ENCODE measurements around the gene DCLK1.

DNA sequence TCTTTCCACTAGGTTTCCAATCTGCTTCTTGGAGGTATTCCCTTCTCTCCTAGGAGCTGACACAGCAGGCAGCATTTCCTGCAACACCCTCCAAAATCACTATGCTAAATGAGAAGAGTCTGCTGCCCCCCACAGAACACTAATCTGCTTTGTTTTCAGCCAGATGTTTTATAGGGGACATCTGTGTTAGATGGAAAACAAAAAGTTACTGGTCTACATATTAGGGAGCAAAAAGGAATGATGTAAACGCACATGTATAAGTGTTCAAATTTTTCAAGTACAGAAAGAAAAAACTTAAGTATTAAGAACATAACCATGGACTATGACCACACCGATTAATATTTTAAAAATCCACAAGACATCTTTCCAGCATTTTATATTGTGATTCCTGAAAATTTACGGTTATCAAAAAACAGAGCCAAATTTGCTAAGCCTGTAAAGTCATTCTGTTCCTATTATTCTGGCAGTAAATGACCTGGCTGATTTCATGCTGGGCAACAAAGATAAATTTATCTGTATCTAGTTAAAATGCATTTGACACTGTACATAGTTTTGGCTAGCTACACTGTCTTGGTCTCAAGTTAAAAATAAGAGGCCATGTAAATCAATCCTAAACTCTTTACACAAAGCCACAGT is 63.3 kb downstream of the DCLK1 start:
- no peak for TF ChIP-seq FOXP2 (optimal IDR thresholded peaks at IDR 0.05; ENCODE audit: borderline replicate concordance, extremely low read depth, extremely low read length, insufficient read depth)
- TF ChIP-seq, protein P1, sequence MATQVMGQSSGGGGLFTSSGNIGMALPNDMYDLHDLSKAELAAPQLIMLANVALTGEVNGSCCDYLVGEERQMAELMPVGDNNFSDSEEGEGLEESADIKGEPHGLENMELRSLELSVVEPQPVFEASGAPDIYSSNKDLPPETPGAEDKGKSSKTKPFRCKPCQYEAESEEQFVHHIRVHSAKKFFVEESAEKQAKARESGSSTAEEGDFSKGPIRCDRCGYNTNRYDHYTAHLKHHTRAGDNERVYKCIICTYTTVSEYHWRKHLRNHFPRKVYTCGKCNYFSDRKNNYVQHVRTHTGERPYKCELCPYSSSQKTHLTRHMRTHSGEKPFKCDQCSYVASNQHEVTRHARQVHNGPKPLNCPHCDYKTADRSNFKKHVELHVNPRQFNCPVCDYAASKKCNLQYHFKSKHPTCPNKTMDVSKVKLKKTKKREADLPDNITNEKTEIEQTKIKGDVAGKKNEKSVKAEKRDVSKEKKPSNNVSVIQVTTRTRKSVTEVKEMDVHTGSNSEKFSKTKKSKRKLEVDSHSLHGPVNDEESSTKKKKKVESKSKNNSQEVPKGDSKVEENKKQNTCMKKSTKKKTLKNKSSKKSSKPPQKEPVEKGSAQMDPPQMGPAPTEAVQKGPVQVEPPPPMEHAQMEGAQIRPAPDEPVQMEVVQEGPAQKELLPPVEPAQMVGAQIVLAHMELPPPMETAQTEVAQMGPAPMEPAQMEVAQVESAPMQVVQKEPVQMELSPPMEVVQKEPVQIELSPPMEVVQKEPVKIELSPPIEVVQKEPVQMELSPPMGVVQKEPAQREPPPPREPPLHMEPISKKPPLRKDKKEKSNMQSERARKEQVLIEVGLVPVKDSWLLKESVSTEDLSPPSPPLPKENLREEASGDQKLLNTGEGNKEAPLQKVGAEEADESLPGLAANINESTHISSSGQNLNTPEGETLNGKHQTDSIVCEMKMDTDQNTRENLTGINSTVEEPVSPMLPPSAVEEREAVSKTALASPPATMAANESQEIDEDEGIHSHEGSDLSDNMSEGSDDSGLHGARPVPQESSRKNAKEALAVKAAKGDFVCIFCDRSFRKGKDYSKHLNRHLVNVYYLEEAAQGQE (IDR thresholded peaks at IDR 0.05; ENCODE audit: insufficient read depth in 1 of 2, low read depth in 2 of 2, low read length in 2 of 2), result no peak
- no peak for TF ChIP-seq POLR2AphosphoS5 (IDR thresholded peaks at IDR 0.05; ENCODE audit: low read depth, low read length)
- TF ChIP-seq TAF1 (IDR thresholded peaks at IDR 0.05; ENCODE audit: borderline replicate concordance, insufficient read depth, low read length), result no peak
